HCT116 (cell line): ENCODE measurements around the gene PCDHGB4.

Experiments used
- CEBPB ChIP-seq: IDR thresholded peaks from 2 replicates; pipeline ENCODE4 v1.6.1; 2012; ENCODE audit warnings: low read depth
- CTCF ChIP-seq, 3 experiments: fragments of 200-600 bp in 1 of 3; sonication (generic) in 1 of 3; IDR thresholded peaks in 2 of 3; conservative IDR thresholded peaks in 1 of 3; 2 replicates each; pipeline ENCODE4 v1.5.1; 2012 to 2017; ENCODE audit warnings: low read depth in 2 of 3, low read length in 2 of 3, antibody characterized with exemption in 1 of 3, borderline replicate concordance in 1 of 3, control low read depth in 1 of 3, mild to moderate bottlenecking in 1 of 3, mixed read lengths in 1 of 3, mixed run types in 1 of 3, moderate library complexity in 1 of 3; ENCODE audit not compliant: insufficient read depth in 1 of 3
- EZH2 ChIP-seq: fragments of 200-600 bp; sonication (generic); IDR thresholded peaks from 2 replicates; pipeline ENCODE4 v1.6.1; 2017; ENCODE audit warnings: antibody characterized with exemption, mixed run types
- EZH2phosphoT487 ChIP-seq: fragments of 200-600 bp; IDR thresholded peaks from 2 replicates; pipeline ENCODE4 v1.6.1; 2018; ENCODE audit warnings: antibody characterized with exemption, borderline replicate concordance
- JUND ChIP-seq: IDR thresholded peaks from 2 replicates; pipeline ENCODE4 v1.6.1; 2012
- MAX ChIP-seq: IDR thresholded peaks from 2 replicates; pipeline ENCODE4 v1.6.1; 2012
- POLR2A ChIP-seq: IDR thresholded peaks from 2 replicates; pipeline ENCODE4 v1.7.0; 2011; ENCODE audit warnings: borderline replicate concordance; ENCODE audit not compliant: insufficient read depth, insufficient read length; ENCODE audit errors: extremely low read depth
- POLR2AphosphoS5 ChIP-seq: IDR thresholded peaks from 2 replicates; pipeline ENCODE4 v1.6.1; 2011; ENCODE audit warnings: mild to moderate bottlenecking, low read depth, low read length, moderate library complexity
- RAD21 ChIP-seq: IDR thresholded peaks from 2 replicates; pipeline ENCODE4 v1.6.1; 2012; ENCODE audit warnings: low read depth, mild to moderate bottlenecking
- REST ChIP-seq: IDR thresholded peaks from 2 replicates; pipeline ENCODE4 v1.6.1; 2012; ENCODE audit warnings: low read depth
- SP1 ChIP-seq: IDR thresholded peaks from 2 replicates; pipeline ENCODE4 v1.6.1; 2012; ENCODE audit warnings: low read depth
- YY1 ChIP-seq: IDR thresholded peaks from 2 replicates; pipeline ENCODE4 v1.6.1; 2011; ENCODE audit warnings: low read length, low read depth, moderate library complexity, mild to moderate bottlenecking; ENCODE audit not compliant: insufficient replicate concordance; ENCODE audit errors: extremely low read depth
- ZBTB33 ChIP-seq: IDR thresholded peaks from 2 replicates; pipeline ENCODE4 v1.6.1; 2011; ENCODE audit warnings: mild to moderate bottlenecking, low read length, moderate library complexity; ENCODE audit not compliant: insufficient replicate concordance; ENCODE audit errors: extremely low read depth
- ZNF274 ChIP-seq: fragments of 200-500 bp; sonication (Bioruptor generic); IDR thresholded peaks from 2 replicates; pipeline ENCODE4 v1.6.1; 2014; ENCODE audit warnings: mild to moderate bottlenecking, low read depth, low read length, inconsistent platforms

- TF ChIP-seq CTCF (IDR thresholded peaks at IDR 0.05 in 2 of 3, conservative IDR thresholded peaks at IDR 0.05 in 1 of 3; ENCODE audit: borderline replicate concordance in 1 of 3, insufficient read depth in 1 of 3, low read depth in 2 of 3, low read length in 2 of 3) (peak; percentile 33 to 53 (median 52); a peak in 4 of 6 replicates), EZH2phosphoT487 (no peak), EZH2 (no peak), ZBTB33 (no peak), POLR2AphosphoS5 (no peak), CEBPB (no peak), JUND (no peak), YY1 (no peak), REST (no peak), ZNF274 (no peak), RAD21 (peak; percentile 57), POLR2A (no peak), SP1 (no peak), MAX (peak; percentile 81)
Observed at GRCh38 chr5:141392429-141393198, 5.1 kb downstream of the PCDHGB4 start, which contains the start of gene PCDHGA8.
